EH (cell line): ENCODE results near the gene LRRC37B.
"Not testable (repeated sequence)": the region's sequence is repeated elsewhere in the genome, so short reads cannot be mapped to it uniquely, and the experiment has no call there.

Experiments
- DNase-seq: peaks from one replicate; pipeline ENCODE4 v3.0.0-alpha.2; 2015; ENCODE audit warnings: low read depth

Gene LRRC37B

DNA sequence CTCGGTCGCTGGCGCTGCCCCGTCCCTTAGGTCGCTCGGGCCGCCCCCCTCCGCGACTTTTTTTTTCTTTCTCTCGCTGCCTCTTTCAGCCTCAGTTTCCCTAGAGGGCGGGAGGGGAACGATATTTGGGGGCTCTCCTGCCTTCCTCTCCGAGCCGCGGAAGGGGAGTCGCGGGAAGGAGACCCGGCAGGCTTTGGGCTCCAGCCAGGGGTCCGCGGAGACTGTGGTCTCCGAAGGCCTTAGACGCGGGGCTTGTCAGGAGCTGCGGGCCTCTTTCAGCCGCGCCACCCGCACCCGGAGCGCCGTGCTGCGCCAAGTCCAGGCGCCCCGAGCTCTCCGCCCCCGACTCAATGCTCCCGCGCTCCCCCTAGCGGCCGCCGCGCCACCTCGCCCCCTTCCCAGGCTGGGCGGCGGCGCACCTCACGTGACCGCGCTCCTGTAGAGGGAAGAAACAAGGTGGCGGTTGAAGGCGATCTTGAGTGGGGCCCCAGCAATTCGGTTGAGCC is at the start of gene LRRC37B:
LRRC37B (plus strand) TSS at position 427 of the 506 bp plus-strand sequence. CDS start 14,010 bp downstream, outside the sequence.
- peak; percentile 79 for DNase-seq

DNA sequence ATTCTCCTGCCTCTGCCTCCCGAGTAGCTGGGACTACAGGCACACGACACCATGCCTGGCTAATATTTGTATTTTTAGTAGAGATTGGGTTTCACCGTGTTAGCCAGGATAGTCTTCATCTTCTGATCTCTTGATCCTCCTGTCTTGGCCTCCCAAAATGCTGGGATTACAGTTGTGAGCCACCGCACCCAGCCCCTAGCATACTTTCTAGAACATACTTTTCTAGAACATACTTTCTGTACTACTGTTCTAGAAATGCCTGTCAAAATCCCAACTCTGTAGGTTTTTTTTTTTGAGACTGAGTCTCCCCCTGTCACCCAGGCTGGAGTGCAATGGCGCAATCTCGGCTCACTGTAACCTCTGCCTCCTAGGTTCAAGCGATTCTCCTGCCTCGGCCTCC is 43.1 kb upstream of the LRRC37B start:
- not testable (repeated sequence) for DNase-seq

DNA sequence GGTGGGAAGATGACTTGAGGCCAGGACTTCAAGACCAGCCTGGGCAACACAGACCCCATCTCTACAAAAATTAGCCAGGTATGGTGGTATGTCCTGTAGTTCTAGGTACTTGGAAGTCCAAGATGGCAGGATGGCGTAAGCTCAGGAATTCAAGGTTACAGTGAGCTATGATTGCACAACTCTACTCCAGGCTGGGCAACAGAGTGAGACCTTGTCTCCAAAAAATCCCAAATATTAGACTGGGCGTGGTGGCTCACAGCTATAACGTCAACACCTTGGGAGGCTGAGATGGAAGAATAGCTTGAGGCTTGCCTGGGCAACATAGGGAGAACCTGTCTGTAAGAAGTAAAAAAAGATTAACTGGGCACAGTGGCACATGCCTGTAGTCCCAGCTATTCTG is 39.5 kb upstream of the LRRC37B start:
- no peak for DNase-seq

DNA sequence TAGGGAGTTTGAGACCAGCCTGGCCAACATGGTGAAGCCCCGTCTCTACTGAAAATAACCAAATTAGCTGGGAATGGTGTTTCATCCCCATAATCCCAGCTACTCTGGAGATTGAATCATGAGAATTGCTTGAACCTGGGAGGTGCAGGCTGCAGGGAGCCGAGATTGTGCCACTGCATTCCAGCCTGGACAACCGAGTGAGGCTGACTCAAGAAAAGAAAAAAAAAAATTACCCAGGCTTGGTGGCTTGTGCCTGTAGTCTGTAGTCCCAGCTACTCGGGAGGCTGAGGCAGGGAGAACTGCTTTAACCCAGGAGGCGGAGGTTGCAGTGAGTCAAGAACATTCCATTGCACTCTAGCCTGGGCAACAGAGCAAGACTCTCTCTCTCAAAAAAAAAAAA is 36.8 kb upstream of the LRRC37B start:
- peak; percentile 29 for DNase-seq

DNA sequence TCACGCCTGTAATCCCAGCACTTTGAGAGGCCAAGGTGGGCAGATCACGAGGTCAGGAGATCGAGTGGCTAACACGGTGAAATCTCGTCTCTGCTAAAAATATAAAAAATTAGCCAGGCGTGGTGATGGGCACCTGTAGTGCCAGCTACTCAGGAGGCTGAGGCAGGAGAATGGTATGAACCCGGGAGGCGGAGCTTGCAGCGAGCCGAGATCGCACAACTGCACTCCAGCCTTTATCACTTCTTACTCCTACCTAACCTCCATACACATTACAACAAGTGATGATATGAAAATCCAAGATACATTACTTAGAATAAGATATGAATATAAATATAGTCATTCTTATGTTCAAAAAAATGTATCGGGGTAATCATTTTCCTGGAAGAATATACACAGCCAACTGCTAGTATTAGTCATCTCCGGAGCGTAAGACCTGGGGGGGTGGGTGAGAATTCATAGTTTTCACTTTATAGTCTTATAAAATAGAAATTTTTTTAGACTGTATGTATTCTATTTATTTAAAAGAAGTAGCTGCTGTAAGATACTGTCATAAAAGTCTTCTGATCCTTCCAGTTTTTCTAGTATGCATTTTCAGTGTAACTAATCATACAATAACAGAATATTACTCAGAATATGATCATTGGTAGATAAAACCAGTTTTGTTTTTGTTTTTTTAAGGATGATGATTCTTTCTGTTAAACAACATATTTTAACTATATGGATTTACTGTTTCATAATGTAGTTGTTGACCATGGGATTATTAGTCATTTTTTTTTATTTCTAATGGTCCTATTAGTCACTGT is 32.7 kb upstream of the LRRC37B start:
- DNase-seq = peak; percentile 31

DNA sequence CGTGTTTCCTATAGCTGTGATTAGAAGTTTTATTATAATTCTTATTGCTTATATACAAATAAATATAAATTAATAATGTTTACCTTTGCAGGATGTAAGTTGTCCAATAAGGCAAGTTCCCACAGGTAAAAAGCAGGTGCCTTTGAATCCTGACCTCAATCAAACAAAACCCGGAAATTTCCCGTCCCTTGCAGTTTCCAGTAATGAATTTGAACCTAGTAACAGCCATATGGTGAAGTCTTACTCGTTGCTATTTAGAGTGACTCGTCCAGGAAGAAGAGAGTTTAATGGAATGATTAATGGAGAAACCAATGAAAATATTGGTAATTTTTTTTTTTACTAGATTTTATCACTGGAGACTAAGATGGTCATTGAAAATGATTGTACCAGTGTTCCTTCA is 31.8 kb upstream of the LRRC37B start:
- DNase-seq = peak; percentile 12

DNA sequence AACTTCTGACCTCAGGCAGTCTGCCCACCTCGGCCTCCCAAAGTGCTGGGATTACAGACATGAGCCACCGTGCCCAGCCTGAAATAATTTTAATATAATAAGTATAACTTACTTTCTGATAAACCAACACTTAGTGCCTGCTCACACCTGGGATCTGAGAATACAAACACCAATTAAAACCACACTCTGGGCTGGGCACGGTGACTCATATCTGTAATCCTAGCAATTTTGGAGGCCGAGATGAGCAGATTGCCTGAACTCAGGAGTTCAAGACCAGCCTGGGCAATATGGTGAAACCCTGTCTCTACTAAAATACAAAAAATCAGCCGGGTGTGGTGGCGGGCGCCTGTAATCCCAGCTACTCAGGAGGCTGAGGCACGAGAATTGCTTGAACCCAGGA is 15.4 kb upstream of the LRRC37B start:
- not testable (repeated sequence) for DNase-seq

DNA sequence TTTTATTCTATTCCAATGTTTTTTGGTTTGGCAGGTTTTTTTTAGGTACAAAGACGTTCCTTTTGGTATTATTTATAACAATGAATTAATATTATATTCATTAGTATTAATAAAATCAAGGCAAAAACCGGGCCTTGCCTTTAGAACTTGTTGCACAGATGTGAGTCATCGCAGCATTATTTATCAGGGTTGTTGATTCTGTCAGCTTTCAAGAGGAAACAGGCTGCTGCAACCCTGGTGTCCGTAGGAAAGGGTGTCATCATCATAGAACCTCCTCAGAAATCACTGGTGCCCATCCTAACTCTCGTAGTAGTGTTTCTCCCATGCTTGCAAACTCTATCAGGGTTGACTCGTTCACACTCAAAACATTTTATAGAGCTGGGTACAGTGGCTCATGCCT is 10.2 kb upstream of the LRRC37B start:
- no peak for DNase-seq

DNA sequence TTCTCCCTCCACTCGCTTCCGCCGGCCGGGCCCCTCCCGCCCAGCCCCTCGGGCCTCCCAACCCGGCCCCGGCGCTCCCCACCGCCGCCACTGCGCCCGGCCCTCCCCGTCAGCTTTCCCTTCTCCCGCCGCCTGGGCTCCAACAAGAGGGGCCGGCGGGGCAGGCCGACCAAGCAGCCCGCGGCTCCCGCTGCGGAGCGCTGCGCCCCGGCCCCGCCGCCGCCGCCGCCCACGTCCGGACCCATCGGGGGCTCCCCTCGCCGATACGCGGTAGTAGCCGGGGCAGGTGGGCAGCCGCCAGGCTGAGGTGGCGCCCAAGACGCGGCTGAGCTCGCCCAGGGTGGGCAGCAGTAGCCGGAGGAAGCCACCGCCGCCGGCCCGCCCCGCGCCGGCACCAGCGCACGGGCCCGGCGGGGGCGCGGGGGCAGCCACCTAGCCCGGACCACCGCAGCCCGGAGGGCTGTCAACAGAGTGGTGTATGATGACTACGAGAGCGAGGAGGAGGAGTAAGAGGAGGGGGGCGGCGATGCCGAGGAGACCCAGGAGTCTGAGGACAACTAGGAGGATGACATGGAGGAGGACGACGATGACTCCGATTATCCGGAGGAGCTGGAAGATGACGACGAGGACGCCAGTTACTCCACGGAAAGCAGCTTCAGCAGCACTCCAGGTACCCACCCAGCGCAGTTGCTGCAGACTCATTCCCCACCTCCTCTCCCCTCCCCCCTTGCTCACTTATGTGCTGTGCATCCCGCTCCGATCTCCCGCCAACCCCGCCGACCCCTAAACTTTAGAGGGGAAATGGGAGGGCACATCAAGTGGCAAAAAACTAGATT is 498 bp downstream of the LRRC37B start:
- DNase-seq = peak; percentile 35

DNA sequence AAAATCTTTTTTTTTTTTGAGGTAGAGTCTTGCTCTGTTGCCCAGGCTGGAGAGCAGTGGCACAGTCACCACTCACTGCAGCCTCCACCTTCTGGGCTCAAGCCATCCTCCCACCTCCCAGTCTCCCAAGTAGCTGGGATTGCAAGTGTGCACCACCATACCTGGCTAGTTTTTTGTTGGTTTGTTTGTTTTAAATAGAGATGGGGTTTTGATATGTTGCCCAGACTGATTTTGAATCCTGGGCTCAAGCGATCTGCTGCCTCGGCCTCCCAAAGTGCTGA is 2.0 kb downstream of the LRRC37B start:
- DNase-seq = no peak

DNA sequence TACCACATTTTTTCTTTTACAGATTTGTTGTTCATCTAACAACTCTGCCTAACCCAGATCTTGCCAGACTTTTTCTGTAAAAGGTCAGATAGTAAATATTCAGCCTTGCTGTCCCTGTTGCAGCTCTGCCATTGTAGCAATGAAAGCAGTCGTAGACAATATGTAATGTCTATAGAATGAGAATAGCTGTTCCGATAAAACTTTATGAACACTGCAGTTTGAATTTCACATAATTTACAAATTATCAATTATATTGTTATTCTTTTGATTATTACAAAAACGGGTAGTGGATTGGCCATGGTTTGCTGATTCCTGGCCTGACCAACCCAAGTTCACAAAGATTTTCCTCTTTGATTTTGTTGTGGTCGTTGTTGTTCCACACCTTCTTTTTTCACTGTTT is 2.9 kb downstream of the LRRC37B start:
- no peak for DNase-seq

DNA sequence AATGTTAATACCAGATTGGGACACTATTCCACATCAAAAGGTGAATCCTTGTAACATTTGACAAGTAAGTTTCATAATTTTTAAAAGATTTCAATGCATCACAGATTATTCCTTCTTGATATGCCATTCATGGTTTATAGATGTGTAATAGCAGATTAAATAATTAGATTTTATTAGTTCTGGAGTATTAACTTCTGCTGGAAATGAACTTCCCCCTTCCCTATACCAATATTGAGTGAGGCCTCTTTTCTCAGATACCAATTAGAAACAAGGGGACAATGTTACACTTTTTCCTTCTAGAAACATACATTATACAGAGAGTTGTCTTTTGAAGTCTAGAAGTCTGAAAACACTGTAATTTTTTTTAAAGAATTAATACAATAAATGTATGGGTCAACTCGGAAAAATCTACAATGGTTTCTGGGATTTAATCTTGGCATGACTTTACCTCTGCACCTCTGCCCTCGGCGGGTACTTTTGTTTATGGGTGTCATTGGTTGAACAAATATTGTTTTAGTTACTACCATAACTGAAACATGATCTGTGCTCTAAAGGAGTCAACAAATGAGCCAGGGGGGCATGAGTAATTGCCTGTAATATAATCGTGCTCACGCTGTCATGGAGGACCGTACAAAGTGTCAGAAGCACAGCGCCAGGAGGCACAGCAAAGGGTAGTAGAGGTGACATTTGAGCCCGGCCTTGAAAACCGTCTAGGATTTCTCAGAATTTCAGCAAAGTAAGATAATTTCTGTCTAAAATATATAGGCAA is 8.2 kb downstream of the LRRC37B start:
- peak; percentile 11 for DNase-seq

DNA sequence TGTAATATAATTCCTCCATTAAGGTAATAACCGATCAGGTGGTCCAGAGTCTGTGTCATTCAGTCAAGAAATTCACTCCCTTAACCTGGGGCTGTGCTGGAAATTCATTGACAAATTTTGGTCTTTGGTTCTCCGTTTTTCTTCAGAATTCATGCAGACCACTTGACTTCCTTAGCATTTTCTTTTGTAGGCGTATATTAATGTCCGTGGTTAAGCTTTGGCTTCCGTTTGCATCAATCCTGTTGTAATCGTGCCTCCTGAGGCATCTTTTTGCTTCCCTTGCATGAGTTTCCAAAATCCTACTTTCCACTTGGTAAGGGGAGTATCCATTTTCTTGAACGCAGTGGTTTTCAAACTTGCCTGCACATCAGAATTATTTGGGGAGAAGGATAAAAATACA is 9.0 kb downstream of the LRRC37B start:
- no peak for DNase-seq

DNA sequence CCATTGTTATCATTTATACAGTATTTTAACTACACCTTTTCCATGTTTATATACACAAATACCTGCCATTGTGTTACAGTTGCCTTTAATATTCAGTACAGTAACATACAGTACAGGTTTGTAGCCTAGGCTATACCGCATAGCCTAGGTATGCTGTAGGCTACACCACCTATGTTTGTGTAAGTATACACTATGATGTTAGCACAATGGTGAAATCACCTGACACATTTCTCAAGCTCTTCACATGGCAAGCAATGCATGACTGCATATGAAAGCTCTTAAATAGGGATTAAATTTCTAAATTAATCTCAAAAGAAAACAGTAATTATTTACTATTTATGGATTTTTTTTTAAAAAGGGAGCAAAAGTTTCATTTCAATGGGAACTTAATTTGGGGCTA is 12.0 kb downstream of the LRRC37B start:
- no peak for DNase-seq

DNA sequence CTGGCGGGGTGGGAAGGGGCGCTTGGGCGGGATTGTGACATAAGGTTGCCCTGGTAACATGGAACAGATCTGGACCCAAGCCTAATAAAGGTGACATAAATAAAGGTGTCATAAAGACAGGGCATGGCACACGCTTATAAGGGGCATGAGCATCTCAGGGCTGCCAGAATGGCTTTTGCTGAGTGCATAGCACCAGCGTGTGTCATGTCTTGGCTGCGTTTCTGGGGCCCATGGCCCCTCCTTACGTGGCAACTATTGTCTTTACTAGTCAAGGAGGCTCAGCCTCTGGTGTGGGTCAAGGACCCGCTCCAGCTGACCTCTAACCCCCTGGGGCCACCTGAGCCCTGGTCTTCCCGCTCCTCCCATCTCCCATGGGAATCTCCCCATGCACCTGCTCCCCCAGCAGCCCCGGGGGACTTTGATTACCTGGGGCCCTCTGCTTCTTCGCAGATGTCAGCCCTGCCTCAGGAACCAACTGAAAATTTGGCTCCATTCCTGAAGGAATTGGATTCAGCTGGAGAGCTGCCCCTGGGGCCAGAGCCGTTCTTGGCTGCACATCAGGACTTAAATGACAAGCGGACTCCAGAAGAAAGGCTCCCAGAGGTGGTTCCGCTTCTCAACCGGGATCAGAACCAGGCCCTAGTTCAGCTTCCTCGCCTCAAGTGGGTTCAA is 13.9 kb downstream of the LRRC37B start:
- peak; percentile 81 for DNase-seq

DNA sequence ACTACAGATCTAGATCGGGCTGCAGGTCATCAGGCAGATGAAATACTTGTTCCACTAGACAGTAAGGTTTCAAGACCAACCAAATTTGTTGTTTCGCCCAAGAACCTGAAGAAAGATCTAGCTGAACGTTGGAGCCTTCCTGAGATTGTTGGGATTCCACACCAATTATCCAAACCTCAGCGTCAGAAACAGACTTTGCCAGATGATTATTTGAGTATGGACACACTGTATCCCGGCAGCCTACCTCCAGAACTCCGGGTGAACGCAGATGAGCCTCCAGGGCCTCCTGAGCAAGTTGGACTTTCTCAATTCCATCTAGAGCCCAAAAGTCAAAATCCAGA is 14.4 kb downstream of the LRRC37B start:
- peak; percentile 54 for DNase-seq

DNA sequence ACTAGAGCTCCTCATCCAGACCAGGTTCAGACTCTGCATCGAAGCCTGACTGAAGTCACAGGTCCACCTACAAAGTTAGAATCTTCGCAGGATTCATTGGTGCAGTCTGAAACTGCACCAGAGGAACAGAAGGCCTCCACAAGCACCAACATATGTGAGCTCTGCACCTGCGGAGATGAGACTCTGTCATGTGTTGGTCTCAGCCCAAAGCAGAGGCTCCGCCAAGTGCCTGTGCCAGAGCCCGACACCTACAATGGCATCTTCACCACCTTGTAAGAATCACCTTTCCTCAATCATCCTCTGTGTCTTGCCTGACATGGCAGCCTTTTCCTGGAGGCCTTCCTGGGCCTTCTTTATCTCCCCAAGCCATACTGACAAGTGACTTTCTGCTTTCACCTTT is 15.4 kb downstream of the LRRC37B start:
- DNase-seq = not testable (repeated sequence)

DNA sequence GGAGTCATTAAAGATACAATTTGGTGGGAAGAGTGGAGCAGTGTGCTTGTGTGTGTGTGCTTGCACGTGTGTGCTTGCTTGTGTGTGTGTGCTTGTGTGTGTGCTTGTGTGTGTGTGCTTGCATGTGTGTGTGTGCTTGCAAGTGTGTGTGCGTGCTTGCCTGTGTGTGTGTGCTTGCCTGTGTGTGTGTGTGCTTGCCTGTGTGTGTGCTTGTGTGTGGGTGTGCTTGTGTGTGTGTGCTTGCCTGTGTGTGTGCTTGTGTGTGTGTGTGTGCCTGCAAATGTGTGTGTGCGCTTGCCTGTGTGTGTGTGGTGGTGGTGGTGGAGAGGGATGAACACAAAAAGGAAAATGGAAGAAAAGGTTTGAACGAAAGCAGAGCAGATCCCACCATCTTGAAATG is 20.1 kb downstream of the LRRC37B start:
- DNase-seq = not testable (repeated sequence)

DNA sequence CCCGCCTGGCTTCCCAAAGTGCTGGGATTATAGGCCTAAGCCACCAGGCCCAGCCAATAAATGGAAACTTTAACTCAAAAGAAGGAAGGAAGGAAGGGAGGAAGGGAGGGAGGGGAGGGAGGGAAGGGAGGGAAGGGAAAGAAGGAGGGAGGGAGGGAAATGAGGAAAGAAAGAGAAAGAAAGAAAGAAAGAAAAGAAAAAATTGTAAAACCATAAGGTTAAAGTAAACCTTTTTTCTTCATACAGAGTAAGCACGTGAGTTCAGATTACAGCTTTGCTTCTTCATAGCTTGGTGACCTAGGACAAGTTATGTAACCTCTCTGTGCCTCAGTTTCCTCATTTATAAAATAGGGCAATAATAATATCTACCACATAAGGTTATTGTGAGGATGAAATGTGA is 26.0 kb downstream of the LRRC37B start:
- DNase-seq = no peak

DNA sequence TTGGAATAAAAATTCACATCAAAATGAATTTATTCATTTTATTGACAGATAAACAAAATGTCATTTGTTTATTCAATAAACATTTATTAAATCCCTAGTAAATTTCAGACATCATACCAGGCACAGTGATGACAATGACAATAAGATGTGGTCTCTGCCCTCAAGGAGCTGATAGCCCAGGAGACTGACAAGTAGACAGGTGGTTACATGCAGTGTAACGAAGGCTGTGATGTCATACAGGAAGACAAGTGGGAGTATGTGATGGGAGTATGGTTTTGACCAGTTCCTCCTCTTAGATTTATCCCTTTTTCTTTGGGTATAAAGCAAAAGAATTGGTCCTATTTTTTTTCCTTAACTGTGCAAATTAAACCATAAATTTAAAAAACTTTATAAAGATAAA is 26.6 kb downstream of the LRRC37B start:
- DNase-seq = not testable (repeated sequence)

DNA sequence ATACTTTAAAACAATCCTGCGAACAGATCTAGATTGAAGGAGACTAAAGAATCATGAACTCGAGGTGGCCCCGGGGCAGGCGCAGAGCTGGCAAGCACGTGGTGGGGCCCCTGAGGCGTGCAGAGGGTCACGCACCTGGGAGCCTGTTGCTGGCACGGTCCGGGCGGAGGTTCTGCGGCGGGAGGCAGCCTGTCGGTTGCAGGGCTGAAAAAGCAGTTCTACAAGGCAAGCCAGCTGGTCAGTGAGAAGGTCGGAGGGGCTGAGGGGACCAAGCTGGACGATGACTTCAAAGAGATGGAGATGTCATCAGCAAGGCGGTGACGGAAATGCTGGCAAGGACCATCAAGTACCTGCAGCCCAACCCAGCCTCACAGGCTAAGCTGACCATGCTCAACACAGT is 33.1 kb downstream of the LRRC37B start:
- DNase-seq = not testable (repeated sequence)

DNA sequence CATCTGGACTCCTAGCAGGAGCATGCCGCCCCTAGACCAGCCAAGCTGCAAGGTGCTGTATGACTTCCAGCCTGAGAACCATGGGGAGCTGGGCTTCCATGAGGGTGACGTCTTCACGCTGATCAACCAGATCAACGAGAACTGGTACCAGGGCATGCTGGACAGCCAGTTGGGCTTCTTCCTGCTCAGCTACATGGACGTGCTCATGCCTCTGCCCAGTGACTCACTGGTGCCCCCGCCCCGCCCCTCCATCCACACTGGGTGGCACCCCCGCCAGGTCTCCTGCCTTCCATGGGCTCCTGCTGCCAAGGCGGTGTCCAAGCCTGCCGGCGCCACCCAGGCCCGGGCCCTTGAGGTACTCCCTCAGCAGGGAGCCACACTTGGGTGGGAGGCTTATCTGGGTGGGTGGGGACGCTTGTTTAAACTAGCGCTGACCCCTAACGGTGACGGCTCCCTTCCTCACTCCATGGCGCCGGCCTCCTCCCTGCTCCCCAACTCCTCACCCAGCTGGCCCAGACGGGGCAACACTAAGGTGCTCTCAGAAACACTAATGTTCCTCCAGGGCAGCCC is 34.2 kb downstream of the LRRC37B start:
- DNase-seq = not testable (repeated sequence)
